ENCODE results near the gene DNAAF3.

DNAAF3 gene

DNA sequence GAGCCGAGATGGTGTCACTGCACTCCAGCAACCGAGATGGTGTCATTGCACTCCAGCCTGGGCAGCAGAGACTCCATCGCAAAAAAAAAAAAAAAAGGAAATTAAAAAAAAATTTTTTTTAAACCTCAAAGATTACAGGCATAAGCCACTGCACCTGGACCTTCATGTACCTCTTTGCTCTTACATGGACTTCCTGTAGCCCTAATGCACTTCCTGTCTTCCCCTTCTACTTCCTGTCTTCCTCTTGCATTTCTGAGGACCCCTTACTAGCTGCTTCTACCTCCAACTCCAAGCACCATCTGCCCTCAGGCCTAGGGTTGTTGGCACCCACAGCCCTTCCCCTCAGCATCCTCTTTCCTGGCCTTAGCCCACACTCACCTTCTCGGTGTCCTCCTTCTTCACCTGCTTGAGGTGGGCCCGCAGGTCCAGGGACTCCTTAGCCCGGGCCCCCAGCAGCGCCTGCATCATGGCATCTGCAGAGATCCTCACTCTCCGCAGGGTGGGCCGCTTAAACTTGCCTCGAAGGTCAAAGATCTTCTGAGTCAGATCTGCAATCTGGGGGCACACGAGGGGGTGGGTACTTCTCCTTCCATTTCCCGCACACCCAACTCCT, 12.7 kb downstream of the DNAAF3 start:
- DNase-seq (ENCODE audit: low read depth): no peak

DNA sequence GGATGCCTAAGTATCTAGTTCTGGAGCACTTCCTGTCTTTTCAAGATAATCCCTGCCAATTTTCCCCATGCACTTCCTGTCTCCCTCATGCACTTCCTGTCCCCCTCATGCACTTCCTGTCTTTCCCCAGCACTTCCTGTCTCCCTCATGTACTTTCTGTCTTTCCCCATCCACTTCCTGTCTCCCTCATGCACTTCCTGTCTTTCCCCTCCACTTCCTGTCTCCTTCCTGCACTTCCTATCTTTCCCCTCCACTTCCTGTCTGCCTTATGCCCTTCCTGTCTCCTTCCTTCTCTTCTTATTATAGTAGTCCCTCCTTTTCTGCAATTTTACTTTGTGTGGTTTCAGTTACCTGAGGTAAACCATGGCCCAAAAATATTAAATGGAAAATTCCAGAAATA, 14.4 kb downstream of the DNAAF3 start:
- no peak for DNase-seq (ENCODE audit: low read depth)

GRCh38 chr19:55149078-55150003, 17.1 kb downstream of the DNAAF3 start, which contains the start of gene TNNT1:
TSS of gene TNNT1 (minus strand) at chr19:55149206. CDS start at chr19:55147157, 2,049 bp downstream.
- no peak for DNase-seq (ENCODE audit: low read depth)

DNA sequence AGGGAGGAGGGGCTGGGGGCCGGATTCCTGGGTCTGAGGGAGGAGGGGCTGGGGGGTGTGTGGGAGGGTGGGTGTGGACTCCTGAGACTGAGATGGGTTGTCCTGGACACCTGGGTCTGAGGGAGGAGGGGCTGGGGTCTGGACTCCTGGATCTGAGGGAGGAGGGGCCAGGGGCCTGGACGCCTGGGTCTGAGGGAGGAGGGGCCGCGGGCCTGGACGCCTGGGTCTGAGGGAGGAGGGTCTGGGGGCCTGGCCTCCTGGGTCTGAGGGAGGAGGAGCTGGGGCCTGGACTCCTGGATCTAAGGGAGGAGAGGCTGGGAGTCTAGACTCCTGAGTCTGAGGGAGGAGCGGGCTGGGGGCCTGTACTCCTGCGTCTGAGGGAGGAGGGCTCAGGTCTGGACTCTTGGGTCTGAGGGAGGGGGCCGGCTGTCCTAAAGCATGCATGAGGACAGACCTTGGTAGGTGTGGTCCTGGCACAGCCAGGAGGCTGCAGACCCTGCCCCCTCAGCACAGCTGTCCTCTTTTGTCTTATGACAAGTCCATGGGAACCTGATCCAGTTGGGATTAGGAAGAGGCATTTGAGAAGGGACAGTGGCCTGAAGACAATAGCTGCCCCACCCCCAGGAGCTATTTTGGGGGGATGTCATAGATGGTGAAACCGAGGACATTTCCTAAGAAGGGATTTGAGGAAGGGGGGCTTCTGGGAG, 18.7 kb downstream of the DNAAF3 start:
- no peak for DNase-seq (ENCODE audit: low read depth)

DNA sequence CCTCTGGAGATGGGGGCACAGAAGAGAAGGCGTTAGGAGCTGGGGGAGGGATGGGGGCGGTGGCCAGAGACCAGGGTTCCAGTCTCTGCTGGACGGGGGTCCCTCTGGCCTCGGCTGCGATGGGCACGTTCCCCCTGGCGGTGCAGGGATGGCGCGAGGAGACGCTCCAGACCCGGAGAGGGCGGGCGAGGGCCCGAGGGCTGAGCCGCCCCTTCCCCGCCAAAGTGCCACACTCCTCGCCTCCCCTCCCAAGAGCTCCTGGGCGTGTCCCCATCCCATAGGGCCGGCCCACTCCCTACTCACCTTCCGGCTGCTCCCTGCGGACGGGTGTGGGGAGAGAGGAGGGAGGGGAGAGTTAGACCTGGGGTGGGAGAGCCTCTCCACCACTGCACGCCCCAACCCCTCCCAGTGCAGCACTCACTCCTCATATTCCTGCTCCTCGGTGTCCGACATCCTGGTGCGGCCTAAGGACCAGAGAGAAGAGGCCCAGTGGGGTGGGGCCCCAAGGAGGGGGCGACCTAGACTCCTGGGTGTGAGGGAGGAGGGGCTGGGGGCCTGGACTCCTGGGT, 19.6 kb downstream of the DNAAF3 start:
- no peak for DNase-seq (ENCODE audit: low read depth)

DNA sequence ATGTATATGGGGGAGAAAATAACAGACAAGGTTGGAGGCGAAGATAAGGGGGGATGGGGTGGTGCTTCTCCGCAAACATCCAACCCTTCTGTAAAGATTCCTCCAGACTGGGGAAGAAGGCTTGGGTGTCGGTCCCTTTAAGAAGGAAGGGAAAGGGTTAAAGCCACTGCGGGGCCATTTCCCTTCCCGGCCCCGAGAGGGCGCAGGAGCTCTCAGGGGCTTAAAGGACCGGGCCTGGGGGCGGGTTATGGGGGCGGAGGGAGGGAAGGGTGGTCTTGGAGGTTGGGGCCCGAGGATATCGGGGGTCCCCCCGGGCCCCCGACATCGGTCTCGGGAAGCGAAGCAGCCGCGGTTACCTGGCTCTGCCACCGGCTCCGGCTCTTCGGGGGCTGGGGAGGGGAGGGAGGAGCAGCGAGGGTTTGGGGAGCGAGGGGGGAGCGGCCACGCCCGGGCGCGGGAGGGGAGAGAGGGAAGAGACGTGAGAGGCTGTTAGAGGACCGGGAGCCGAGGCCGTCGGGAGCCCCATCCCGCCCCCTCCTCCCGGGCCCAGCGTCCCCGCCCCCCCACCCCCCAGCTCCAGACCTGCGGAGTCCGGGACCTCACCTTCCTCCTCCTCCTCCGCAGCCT, 20.2 kb downstream of the DNAAF3 start:
- no peak for DNase-seq (ENCODE audit: low read depth)

DNA sequence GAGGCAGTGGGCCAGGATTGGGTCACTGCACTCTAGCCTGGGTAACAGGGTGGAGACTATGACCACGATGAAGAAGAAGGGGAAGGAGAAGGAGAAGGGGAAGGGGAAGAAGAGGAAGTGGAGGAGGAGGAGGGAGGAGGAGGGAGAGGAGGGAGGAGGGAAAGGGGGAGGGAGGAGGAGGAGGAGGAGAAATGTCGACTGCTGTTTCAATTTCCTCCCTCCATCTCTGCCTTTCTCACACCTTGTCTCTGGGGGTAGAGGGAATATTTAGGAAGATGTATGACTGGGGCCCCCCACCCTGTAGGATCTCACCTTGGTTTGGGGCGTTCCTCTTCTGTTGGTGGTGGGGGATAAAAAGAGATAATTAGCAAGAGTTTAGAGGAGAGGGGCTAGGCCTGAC, 21.2 kb downstream of the DNAAF3 start:
- no peak for DNase-seq (ENCODE audit: low read depth)

- DNase-seq (ENCODE audit: low read depth): no peak
These were observed 24.7 kb downstream of the DNAAF3 start for GRCh38 chr19:55141696-55142095.

GRCh38 chr19:55137915-55138314, 28.5 kb downstream of the DNAAF3 start:
- no peak for DNase-seq (ENCODE audit: low read depth)

GRCh38 chr19:55136399-55137102, 29.9 kb downstream of the DNAAF3 start:
- no peak for DNase-seq (ENCODE audit: low read depth)

GRCh38 chr19:55134736-55135135, 31.7 kb downstream of the DNAAF3 start:
- DNase-seq (ENCODE audit: low read depth): no peak

GRCh38 chr19:55133639-55134444, 32.6 kb downstream of the DNAAF3 start:
- no peak for DNase-seq (ENCODE audit: low read depth)

DNA sequence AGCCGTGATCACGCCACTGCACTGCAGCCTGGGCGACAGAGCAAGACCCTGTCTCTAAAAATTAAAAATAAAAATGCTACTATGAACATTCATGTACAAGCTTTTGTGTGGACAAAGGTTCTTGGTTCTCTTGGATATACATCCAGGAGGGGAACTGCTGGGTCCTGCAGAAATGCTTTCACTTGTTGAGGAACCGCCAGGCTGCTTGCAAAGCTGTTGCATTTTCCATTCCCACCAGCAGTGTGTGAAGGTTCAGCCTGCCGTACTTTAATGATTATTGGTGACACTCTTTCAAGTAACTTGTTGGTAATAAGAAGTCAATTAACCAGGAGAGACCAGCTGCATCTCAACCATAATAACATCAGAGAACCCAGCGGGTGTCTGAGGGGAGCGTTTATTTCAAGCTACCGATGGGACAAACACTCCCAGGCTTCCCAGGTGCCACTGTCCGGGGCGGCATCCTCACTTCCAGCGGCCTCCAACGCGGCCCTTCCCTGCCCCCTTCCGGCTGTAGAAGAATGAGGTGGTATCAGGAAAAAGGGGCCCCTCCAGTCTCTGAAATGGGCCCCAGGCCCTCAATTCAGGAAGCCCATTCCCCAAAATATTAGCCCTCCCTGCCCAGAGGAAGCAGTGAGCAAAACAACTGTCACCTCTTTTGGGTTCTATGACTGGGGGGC, 33.8 kb downstream of the DNAAF3 start:
- DNase-seq (ENCODE audit: low read depth): no peak

DNA sequence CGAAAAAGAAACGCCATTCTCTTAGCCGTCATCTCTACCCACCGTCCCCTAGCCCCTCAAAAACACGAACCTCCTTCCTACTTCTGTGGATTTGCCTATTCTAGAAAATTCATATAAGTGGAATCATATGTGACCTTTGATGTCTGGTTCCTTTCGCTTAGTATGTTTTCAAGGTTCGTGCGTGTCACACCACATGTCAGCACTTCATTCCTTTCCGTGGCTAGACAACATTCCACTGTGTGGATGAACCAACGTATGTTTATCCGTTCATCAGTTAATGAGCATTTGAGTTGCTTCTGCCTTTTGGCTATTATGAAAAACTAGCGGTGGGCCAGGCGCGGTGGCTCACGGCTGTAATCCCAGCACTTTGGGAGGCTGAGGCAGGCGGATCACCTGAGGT, 35.0 kb downstream of the DNAAF3 start:
- no peak for DNase-seq (ENCODE audit: low read depth)

DNA sequence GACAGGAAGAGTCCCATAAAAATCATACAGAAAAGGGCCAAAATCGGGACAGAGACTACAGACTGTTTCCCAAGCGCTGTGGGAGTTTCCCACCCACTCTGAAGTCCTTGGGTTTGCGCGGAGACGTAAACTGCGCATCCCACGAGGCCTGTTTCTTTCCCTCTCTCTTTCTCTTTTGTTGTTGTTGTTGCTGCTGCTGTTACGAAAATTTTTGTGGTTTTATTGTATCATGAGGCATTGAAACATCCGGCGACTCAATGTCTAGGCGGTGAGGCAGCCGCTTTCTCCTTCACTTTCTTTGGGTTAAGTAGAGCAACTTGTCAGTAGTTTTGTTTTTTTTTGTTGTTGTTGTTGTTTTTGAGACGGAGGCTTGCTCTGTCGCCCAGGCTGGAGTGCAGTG, 47.4 kb downstream of the DNAAF3 start:
- no peak for DNase-seq (ENCODE audit: low read depth)

DNA sequence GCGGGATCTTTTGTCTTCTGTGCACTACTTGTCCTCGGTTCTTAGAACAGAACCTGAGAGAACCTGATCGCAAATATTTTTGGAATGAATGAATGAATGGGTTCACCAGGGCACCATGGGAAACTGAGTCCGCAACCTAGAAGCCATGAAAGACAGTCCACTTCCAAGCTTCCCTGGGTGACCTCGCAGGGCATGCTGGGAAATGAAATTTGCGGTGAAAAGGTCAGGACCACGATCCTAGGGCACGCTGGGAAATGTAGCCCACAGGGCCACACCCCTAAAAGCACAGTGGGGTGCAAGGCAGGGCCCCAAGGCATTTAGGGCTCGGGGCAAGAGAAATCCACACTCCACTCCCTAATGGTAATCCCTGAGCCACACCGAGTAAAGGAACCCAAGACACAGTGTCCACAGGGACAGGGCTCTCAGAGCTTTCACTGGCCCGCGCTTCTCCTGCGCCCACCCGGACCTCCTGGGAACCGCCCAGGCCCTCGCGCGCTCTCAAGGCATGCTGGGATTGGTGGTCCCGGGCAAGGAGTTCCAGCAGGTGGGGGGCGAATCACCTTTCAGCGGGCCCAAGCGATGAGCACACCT, 47.9 kb downstream of the DNAAF3 start:
- DNase-seq (ENCODE audit: low read depth): no peak

- DNase-seq (ENCODE audit: low read depth): peak; percentile 97
These were observed 48.6 kb downstream of the DNAAF3 start for GRCh38 chr19:55117663-55118391.

- DNase-seq (ENCODE audit: low read depth): no peak
These were observed 49.4 kb downstream of the DNAAF3 start, which contains the start of gene PPP1R12C for GRCh38 chr19:55116859-55117662. TSS of gene PPP1R12C (minus strand) at chr19:55117637. CDS start at chr19:55117543, 94 bp downstream.
